ENCODE results near the gene RBM15. TPM values are rescaled to one million over a fixed set of nuclear protein-coding genes. Genes with fewer than 3 reads are reported as not detected.
A peak's percentile ranks its signal among the peaks of the same experiment; 100 is the strongest.

RBM15 gene
- total RNA-seq, 1 donor from 2014 or later, result 20.4 TPM

DNA sequence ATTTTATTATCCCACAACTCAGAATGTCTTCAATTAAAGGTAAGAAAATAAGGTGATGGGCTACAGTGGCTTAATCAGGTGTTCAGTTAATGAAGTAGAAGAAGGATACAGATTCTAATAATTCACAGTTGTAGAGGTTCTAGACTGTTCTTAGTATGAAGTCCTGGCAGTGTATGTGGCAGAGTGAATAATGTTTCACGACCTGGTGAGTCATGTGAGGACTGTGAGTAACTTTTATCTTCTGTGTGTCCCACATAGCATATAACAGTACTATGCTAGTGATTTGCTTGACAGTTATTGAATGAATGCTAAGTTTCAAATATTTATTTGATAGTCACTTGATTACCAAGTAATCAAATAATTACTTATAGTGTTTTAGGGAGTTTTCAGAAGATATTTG is 31.6 kb downstream of the RBM15 start:
- Histone ChIP-seq H3K36me3 (ENCODE audit: insufficient read depth, low read length) (peaks cover 10% of the 10 kb centered on the region), H3K27ac (ENCODE audit: low read depth, low read length) (peak overlapping the region; percentile 28), H3K79me2 (ENCODE audit: insufficient read depth, low read length) (peaks cover 19% of the 10 kb centered on the region), H3K4me2 (ENCODE audit: low read length) (no peak overlapping the region), H3K9me3 (ENCODE audit: insufficient read depth, low read depth, low read length) (no peaks in the 10 kb centered on the region), H3K27me3 (ENCODE audit: insufficient read depth, low read length) (no peaks in the 10 kb centered on the region), H2AFZ (ENCODE audit: low read depth, low read length) (no peak overlapping the region), H3K4me1 (ENCODE audit: insufficient read depth, low read length) (no peaks in the 10 kb centered on the region), H3K9ac (ENCODE audit: low read length) (no peak overlapping the region), H4K20me1 (ENCODE audit: insufficient read depth, low read length) (peaks cover 6% of the 10 kb centered on the region), H3K4me3 (ENCODE audit: insufficient read depth, low read depth, low read length) (no peak overlapping the region)
- Mint-ChIP-seq H3K4me1 (ENCODE audit: low read depth, unreplicated experiment) (peaks cover 4% of the 10 kb centered on the region), H3K4me3 (ENCODE audit: unreplicated experiment) (no peak overlapping the region), H3K9me3 (ENCODE audit: unreplicated experiment) (no peaks in the 10 kb centered on the region), H3K36me3 (ENCODE audit: low read depth, unreplicated experiment) (no peaks in the 10 kb centered on the region), H3K27ac (ENCODE audit: unreplicated experiment) (peak overlapping the region; percentile 54), H3K27me3 (ENCODE audit: low read depth, unreplicated experiment) (no peaks in the 10 kb centered on the region)
- TF ChIP-seq EZH2 (IDR thresholded peaks at IDR 0.05; ENCODE audit: insufficient read depth, low read length), result no peak
- TF ChIP-seq, protein P1, sequence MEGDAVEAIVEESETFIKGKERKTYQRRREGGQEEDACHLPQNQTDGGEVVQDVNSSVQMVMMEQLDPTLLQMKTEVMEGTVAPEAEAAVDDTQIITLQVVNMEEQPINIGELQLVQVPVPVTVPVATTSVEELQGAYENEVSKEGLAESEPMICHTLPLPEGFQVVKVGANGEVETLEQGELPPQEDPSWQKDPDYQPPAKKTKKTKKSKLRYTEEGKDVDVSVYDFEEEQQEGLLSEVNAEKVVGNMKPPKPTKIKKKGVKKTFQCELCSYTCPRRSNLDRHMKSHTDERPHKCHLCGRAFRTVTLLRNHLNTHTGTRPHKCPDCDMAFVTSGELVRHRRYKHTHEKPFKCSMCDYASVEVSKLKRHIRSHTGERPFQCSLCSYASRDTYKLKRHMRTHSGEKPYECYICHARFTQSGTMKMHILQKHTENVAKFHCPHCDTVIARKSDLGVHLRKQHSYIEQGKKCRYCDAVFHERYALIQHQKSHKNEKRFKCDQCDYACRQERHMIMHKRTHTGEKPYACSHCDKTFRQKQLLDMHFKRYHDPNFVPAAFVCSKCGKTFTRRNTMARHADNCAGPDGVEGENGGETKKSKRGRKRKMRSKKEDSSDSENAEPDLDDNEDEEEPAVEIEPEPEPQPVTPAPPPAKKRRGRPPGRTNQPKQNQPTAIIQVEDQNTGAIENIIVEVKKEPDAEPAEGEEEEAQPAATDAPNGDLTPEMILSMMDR (IDR thresholded peaks at IDR 0.05; ENCODE audit: insufficient read depth, low read depth, low read length), result no peak
- FAIRE-seq (no peak), DNase-seq (ENCODE audit: low read depth) (peak; percentile 66)

GRCh38 chr1:110375490-110375889 is 36.3 kb downstream of the RBM15 start:
- H3K79me2 ChIP-seq (ENCODE audit: insufficient read depth, low read length), result peaks cover 6% of the 10 kb centered on the region
- H3K27me3 ChIP-seq (ENCODE audit: insufficient read depth, low read length), result no peaks in the 10 kb centered on the region
- no peaks in the 10 kb centered on the region for H4K20me1 ChIP-seq (ENCODE audit: insufficient read depth, low read length)
- FAIRE-seq, result no peak
- H3K4me1 ChIP-seq (ENCODE audit: insufficient read depth, low read length), result no peaks in the 10 kb centered on the region
- TF ChIP-seq EZH2 (IDR thresholded peaks at IDR 0.05; ENCODE audit: insufficient read depth, low read length), result no peak
- TF ChIP-seq, protein P1 (IDR thresholded peaks at IDR 0.05; ENCODE audit: insufficient read depth, low read depth, low read length), result no peak
- no peak overlapping the region for H2AFZ ChIP-seq (ENCODE audit: low read depth, low read length)
- peaks cover 4% of the 10 kb centered on the region for H3K4me1 Mint-ChIP-seq (ENCODE audit: low read depth, unreplicated experiment)
- H3K9ac ChIP-seq (ENCODE audit: low read length), result no peak overlapping the region
- H3K4me3 ChIP-seq (ENCODE audit: insufficient read depth, low read depth, low read length), result no peak overlapping the region
- H3K9me3 ChIP-seq (ENCODE audit: insufficient read depth, low read depth, low read length), result no peaks in the 10 kb centered on the region
- no peak overlapping the region for H3K4me3 Mint-ChIP-seq (ENCODE audit: unreplicated experiment)
- H3K9me3 Mint-ChIP-seq (ENCODE audit: unreplicated experiment), result no peaks in the 10 kb centered on the region
- H3K4me2 ChIP-seq (ENCODE audit: low read length), result no peak overlapping the region
- H3K36me3 ChIP-seq (ENCODE audit: insufficient read depth, low read length), result peaks cover 28% of the 10 kb centered on the region
- no peak overlapping the region for H3K27ac ChIP-seq (ENCODE audit: low read depth, low read length)
- DNase-seq (ENCODE audit: low read depth), result no peak
- no peaks in the 10 kb centered on the region for H3K27me3 Mint-ChIP-seq (ENCODE audit: low read depth, unreplicated experiment)
- H3K27ac Mint-ChIP-seq (ENCODE audit: unreplicated experiment), result no peak overlapping the region
- H3K36me3 Mint-ChIP-seq (ENCODE audit: low read depth, unreplicated experiment), result peaks cover 6% of the 10 kb centered on the region

DNA sequence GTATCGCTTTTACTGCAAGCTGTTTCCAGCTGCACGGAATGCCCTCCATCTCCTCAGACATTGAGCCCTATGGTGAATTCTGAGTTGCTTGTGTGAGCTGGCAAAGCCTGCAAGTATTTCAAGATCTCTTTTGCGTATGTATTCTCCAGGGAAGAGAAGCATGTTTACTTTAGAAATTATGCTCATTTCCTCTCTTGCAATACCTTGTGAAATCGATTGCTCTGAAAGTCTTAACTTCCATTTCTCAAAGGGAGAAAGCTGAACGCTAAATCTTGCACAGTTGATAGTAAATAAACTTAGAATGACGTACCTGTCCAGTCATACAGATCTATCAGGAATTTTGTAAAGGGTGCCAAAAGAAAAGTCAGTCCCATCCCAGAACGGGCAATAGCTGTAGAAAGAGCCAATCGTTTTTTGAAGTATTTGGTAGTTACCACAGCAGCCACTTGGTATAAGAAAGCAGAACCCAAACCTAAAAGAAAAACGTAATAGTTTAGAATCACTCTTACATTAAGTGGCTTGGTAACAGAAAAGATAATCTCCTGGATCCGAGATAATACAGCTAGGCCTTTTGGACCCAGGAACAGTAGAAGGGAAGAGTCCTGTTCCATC is 41.6 kb downstream of the RBM15 start:
- no peak for FAIRE-seq
- H3K4me1 ChIP-seq (ENCODE audit: insufficient read depth, low read length), result no peaks in the 10 kb centered on the region
- no peaks in the 10 kb centered on the region for H3K27me3 ChIP-seq (ENCODE audit: insufficient read depth, low read length)
- H2AFZ ChIP-seq (ENCODE audit: low read depth, low read length), result no peak overlapping the region
- no peaks in the 10 kb centered on the region for H4K20me1 ChIP-seq (ENCODE audit: insufficient read depth, low read length)
- TF ChIP-seq EZH2 (IDR thresholded peaks at IDR 0.05; ENCODE audit: insufficient read depth, low read length), result no peak
- TF ChIP-seq, protein P1 (IDR thresholded peaks at IDR 0.05; ENCODE audit: insufficient read depth, low read depth, low read length), result no peak
- no peak overlapping the region for H3K27ac ChIP-seq (ENCODE audit: low read depth, low read length)
- no peak overlapping the region for H3K4me2 ChIP-seq (ENCODE audit: low read length)
- Mint-ChIP-seq H3K27me3 (ENCODE audit: low read depth, unreplicated experiment) (no peaks in the 10 kb centered on the region), H3K36me3 (ENCODE audit: low read depth, unreplicated experiment) (peaks cover 9% of the 10 kb centered on the region), H3K27ac (ENCODE audit: unreplicated experiment) (no peak overlapping the region), H3K9me3 (ENCODE audit: unreplicated experiment) (no peaks in the 10 kb centered on the region), H3K4me3 (ENCODE audit: unreplicated experiment) (no peak overlapping the region), H3K4me1 (ENCODE audit: low read depth, unreplicated experiment) (peaks cover 5% of the 10 kb centered on the region)
- no peak overlapping the region for H3K9ac ChIP-seq (ENCODE audit: low read length)
- no peak for DNase-seq (ENCODE audit: low read depth)
- H3K79me2 ChIP-seq (ENCODE audit: insufficient read depth, low read length), result no peaks in the 10 kb centered on the region
- H3K36me3 ChIP-seq (ENCODE audit: insufficient read depth, low read length), result peaks cover 20% of the 10 kb centered on the region
- no peaks in the 10 kb centered on the region for H3K9me3 ChIP-seq (ENCODE audit: insufficient read depth, low read depth, low read length)
- no peak overlapping the region for H3K4me3 ChIP-seq (ENCODE audit: insufficient read depth, low read depth, low read length)
